ENCODE data around the gene MAGI1.
"Not testable (repeated sequence)": the region's sequence is repeated elsewhere in the genome, so short reads cannot be mapped to it uniquely, and the experiment has no call there.

The MAGI1 gene

GRCh38 chr3:65748326-65748725 lies 290.4 kb downstream of the MAGI1 start:
- no peak for DNase-seq (ENCODE audit: low spot score)

GRCh38 chr3:65746848-65747247 lies 291.9 kb downstream of the MAGI1 start:
- DNase-seq (ENCODE audit: low spot score): no peak

GRCh38 chr3:65745306-65745705 lies 293.4 kb downstream of the MAGI1 start:
- DNase-seq (ENCODE audit: low spot score): no peak

GRCh38 chr3:65742914-65743313 lies 295.8 kb downstream of the MAGI1 start:
- no peak for DNase-seq (ENCODE audit: low spot score)

- DNase-seq (ENCODE audit: low spot score): no peak
Measured at GRCh38 chr3:65741540-65741939, 297.2 kb downstream of the MAGI1 start.

GRCh38 chr3:65739901-65740541 lies 298.7 kb downstream of the MAGI1 start:
- DNase-seq (ENCODE audit: low spot score): no peak

GRCh38 chr3:65734792-65735191 lies 303.9 kb downstream of the MAGI1 start:
- no peak for DNase-seq (ENCODE audit: low spot score)

- DNase-seq (ENCODE audit: low spot score): no peak
Measured at GRCh38 chr3:65734382-65734781, 304.3 kb downstream of the MAGI1 start.

- DNase-seq (ENCODE audit: low spot score): no peak
Measured at GRCh38 chr3:65733459-65733858, 305.3 kb downstream of the MAGI1 start.

- peak; percentile 9 for DNase-seq (ENCODE audit: low spot score)
Measured at GRCh38 chr3:65732051-65732935, 306.4 kb downstream of the MAGI1 start.

- DNase-seq (ENCODE audit: low spot score): no peak
Measured at GRCh38 chr3:65730449-65730848, 308.3 kb downstream of the MAGI1 start.

- DNase-seq (ENCODE audit: low spot score): no peak
Measured at GRCh38 chr3:65729973-65730372, 308.7 kb downstream of the MAGI1 start.

- no peak for DNase-seq (ENCODE audit: low spot score)
Measured at GRCh38 chr3:65729555-65729954, 309.2 kb downstream of the MAGI1 start.

GRCh38 chr3:65728138-65728537 lies 310.6 kb downstream of the MAGI1 start:
- DNase-seq (ENCODE audit: low spot score): no peak

GRCh38 chr3:65723985-65724384 lies 314.7 kb downstream of the MAGI1 start:
- DNase-seq (ENCODE audit: low spot score): no peak

GRCh38 chr3:65723011-65723410 lies 315.7 kb downstream of the MAGI1 start:
- DNase-seq (ENCODE audit: low spot score): no peak

- no peak for DNase-seq (ENCODE audit: low spot score)
Measured at GRCh38 chr3:65720989-65721737, 317.6 kb downstream of the MAGI1 start.

- not testable (repeated sequence) for DNase-seq (ENCODE audit: low spot score)
Measured at GRCh38 chr3:65719639-65720038, 319.1 kb downstream of the MAGI1 start.

GRCh38 chr3:65717676-65718346 lies 320.9 kb downstream of the MAGI1 start:
- no peak for DNase-seq (ENCODE audit: low spot score)

GRCh38 chr3:65716071-65716751 lies 322.5 kb downstream of the MAGI1 start:
- DNase-seq (ENCODE audit: low spot score): no peak

GRCh38 chr3:65714134-65714533 lies 324.6 kb downstream of the MAGI1 start:
- no peak for DNase-seq (ENCODE audit: low spot score)

GRCh38 chr3:65713016-65713415 lies 325.7 kb downstream of the MAGI1 start:
- no peak for DNase-seq (ENCODE audit: low spot score)
